PC-3 (cell line): ENCODE measurements around the gene GALNT14. TPM values are rescaled to one million over a fixed set of nuclear protein-coding genes. Genes with fewer than 3 reads are reported as not detected.

ENCODE experiments used
- ATAC-seq: fragments of 200-7000 bp; cut with Tn5 transposase; 2 replicates; pipeline ENCODE4 v1.9.1; 2020; ENCODE audit warnings: mild to moderate bottlenecking, moderate library complexity
- BruUV-seq: library from RNA; stranded (reverse); fragments of 400-500 nt; replicated peaks from 2 replicates; lab custom pipeline; 2021; lab: Mats Ljungman, UMichigan
- CTCF ChIA-PET: fragments of 300-600 bp; sonication (Branson Sonifier 250); formaldehyde crosslinking; loops from one replicate; lab custom pipeline; 2022; ENCODE audit warnings: antibody characterized with exemption; lab: Charles Lee
- POLR2A ChIA-PET: fragments of 300-600 bp; sonication (Branson Sonifier 250); formaldehyde crosslinking; loops from one replicate; lab custom pipeline; 2022; ENCODE audit warnings: antibody characterized with exemption; ENCODE audit not compliant: unreplicated experiment; lab: Charles Lee
- DNase-seq: peaks from one replicate; pipeline ENCODE4 v3.0.0-alpha.2; 2015
- H2AFZ ChIP-seq: fragments of 300-600 bp; sonication (generic); 2 replicates; pipeline ENCODE4 v1.6.0; 2016; ENCODE audit warnings: antibody characterized with exemption, low read length
- H3F3A ChIP-seq: fragments of 300-600 bp; sonication (generic); one replicate; pipeline ENCODE4 v1.6.0; 2017; ENCODE audit warnings: antibody characterized with exemption, low read length, control low read depth, mild to moderate bottlenecking; ENCODE audit not compliant: unreplicated experiment
- H3K27ac ChIP-seq: fragments of 300-600 bp; sonication (generic); 2 replicates; pipeline ENCODE4 v1.5.1; 2016; ENCODE audit warnings: mild to moderate bottlenecking, low read length
- H3K27me3 ChIP-seq: fragments of 300-600 bp; sonication (generic); 2 replicates; pipeline ENCODE4 v1.6.1; 2016; ENCODE audit warnings: low read length, mixed read lengths
- H3K36me3 ChIP-seq: fragments of 300-600 bp; sonication (generic); 2 replicates; pipeline ENCODE4 v1.6.1; 2016; ENCODE audit warnings: low read depth, mixed run types, low read length, mixed read lengths
- H3K4me1 ChIP-seq: fragments of 300-600 bp; sonication (generic); 2 replicates; pipeline ENCODE4 v1.5.1; 2016; ENCODE audit warnings: low read length; ENCODE audit not compliant: insufficient read depth
- H3K4me2 ChIP-seq: fragments of 300-600 bp; sonication (generic); 2 replicates; pipeline ENCODE4 v1.6.0; 2016; ENCODE audit warnings: low read length
- H3K4me3 ChIP-seq: fragments of 300-600 bp; sonication (generic); 2 replicates; pipeline ENCODE4 v1.5.1; 2016; ENCODE audit warnings: mild to moderate bottlenecking, low read length, mixed read lengths
- H3K79me2 ChIP-seq: fragments of 300-600 bp; sonication (generic); 2 replicates; pipeline ENCODE4 v1.6.1; 2017; ENCODE audit warnings: low read length, mixed read lengths
- H3K9ac ChIP-seq: fragments of 300-600 bp; sonication (generic); 2 replicates; pipeline ENCODE4 v1.6.0; 2016; ENCODE audit warnings: mild to moderate bottlenecking, low read length
- H3K9me2 ChIP-seq: fragments of 300-600 bp; sonication (generic); replicated peaks from 2 replicates; pipeline ENCODE4 v1.6.1; 2016; ENCODE audit warnings: mixed run types, low read length, mixed read lengths
- H3K9me3 ChIP-seq: fragments of 300-600 bp; sonication (generic); 2 replicates; pipeline ENCODE4 v1.6.1; 2016; ENCODE audit warnings: low read length, mixed read lengths
- H4K20me1 ChIP-seq: fragments of 300-600 bp; sonication (generic); 2 replicates; pipeline ENCODE4 v1.6.1; 2016; ENCODE audit warnings: low read length, mixed read lengths
- CTCF ChIP-seq: fragments of 300-600 bp; sonication (generic); conservative IDR thresholded peaks from 2 replicates; pipeline ENCODE4 v1.5.1; 2017; ENCODE audit warnings: antibody characterized with exemption, low read depth, mild to moderate bottlenecking, low read length
- EZH2 ChIP-seq: fragments of 300-600 bp; sonication (generic); IDR thresholded peaks from one replicate; pipeline ENCODE4 v1.6.1; 2017; ENCODE audit warnings: antibody characterized with exemption, mild to moderate bottlenecking, low read length; ENCODE audit not compliant: unreplicated experiment
- EZH2phosphoT487 ChIP-seq: fragments of 300-600 bp; sonication (generic); IDR thresholded peaks from 2 replicates; pipeline ENCODE4 v1.6.1; 2018; ENCODE audit warnings: mild to moderate bottlenecking, antibody characterized with exemption, low read length, borderline replicate concordance
- intact Hi-C: fragments of 100-400 bp; cut with micrococcal nuclease; formaldehyde crosslinking; loops from 2 replicates; pipeline ENCODE4 v1.9.0; 2023
- total RNA-seq: library from RNA; depleted of rRNA; stranded (reverse); fragments of >200 nt; gene quantifications from 2 replicates; pipeline ENCODE4 v1.2.3, GENCODE V29; 2014

The GALNT14 gene
- total RNA-seq, 1 experiment from 2014 or later = 10.2 TPM

- H3K4me1 ChIP-seq = peaks cover 6% of the 10 kb centered on the region; the same call in 1 of the 2 replicates
- no peaks in the 10 kb centered on the region for H3K36me3 ChIP-seq
- H4K20me1 ChIP-seq = no peaks in the 10 kb centered on the region
- H3K4me2 ChIP-seq = no peak overlapping the region
- H3K4me3 ChIP-seq = no peak overlapping the region
- H3K79me2 ChIP-seq = no peaks in the 10 kb centered on the region
- POLR2A ChIA-PET = interaction anchor here (0.7 kb wide), 1 partner anchor 351 kb away, joined by 27 read pairs; no protein-coding TSS in a partner anchor
- no peaks in the 10 kb centered on the region for H3K9me2 ChIP-seq
- no peak overlapping the region for H3K27ac ChIP-seq
- no peak overlapping the region for H3K9ac ChIP-seq
- H3K9me3 ChIP-seq = no peaks in the 10 kb centered on the region
- intact Hi-C loops = no loop called here
- no TSS peak for BruUV-seq
- CTCF ChIA-PET = interaction anchor here (0.5 kb wide), 1 partner anchor 18 kb away, joined by 3 read pairs; no protein-coding TSS in a partner anchor
- no peaks in the 10 kb centered on the region; the same call in 1 of the 2 replicates for H3K27me3 ChIP-seq
- no peak for ATAC-seq
- H3F3A ChIP-seq = no peaks in the 10 kb centered on the region
- H2AFZ ChIP-seq = no peak overlapping the region
- TF ChIP-seq CTCF = no peak
- TF ChIP-seq EZH2 = no peak
- TF ChIP-seq EZH2phosphoT487 = no peak
- no peak for DNase-seq
Observed at GRCh38 chr2:31090188-31090587, 48.1 kb downstream of the GALNT14 start.

GRCh38 chr2:31089645-31090044 lies 48.6 kb downstream of the GALNT14 start:
- no TSS peak for BruUV-seq
- H4K20me1 ChIP-seq = no peaks in the 10 kb centered on the region
- CTCF ChIA-PET = interaction anchor here (0.5 to 1.2 kb wide), 2 partner anchors 18 to 81 kb away, joined by 3 read pairs; no protein-coding TSS in a partner anchor
- no peaks in the 10 kb centered on the region; the same call in 1 of the 2 replicates for H3K27me3 ChIP-seq
- TF ChIP-seq EZH2 (no peak), CTCF (peak; percentile 19; the same call in 1 of the 2 replicates)
- H3K79me2 ChIP-seq = no peaks in the 10 kb centered on the region
- no peak overlapping the region for H3K9ac ChIP-seq
- H3K27ac ChIP-seq = no peak overlapping the region
- H3F3A ChIP-seq = no peaks in the 10 kb centered on the region
- POLR2A ChIA-PET = no interaction called here
- H3K4me1 ChIP-seq = peaks cover 6% of the 10 kb centered on the region; the same call in 1 of the 2 replicates
- no peak overlapping the region for H3K4me2 ChIP-seq
- DNase-seq (no peak), ATAC-seq (no peak)
- no peaks in the 10 kb centered on the region for H3K36me3 ChIP-seq
- H3K4me3 ChIP-seq = no peak overlapping the region
- no peaks in the 10 kb centered on the region for H3K9me2 ChIP-seq
- H2AFZ ChIP-seq = no peak overlapping the region
- intact Hi-C loops = no loop called here
- no peaks in the 10 kb centered on the region for H3K9me3 ChIP-seq

GRCh38 chr2:31088504-31089195 lies 49.6 kb downstream of the GALNT14 start:
- no peak overlapping the region for H3K4me3 ChIP-seq
- no peaks in the 10 kb centered on the region for H3K9me3 ChIP-seq
- intact Hi-C loops = no loop called here
- H3K36me3 ChIP-seq = no peaks in the 10 kb centered on the region
- no peak for TF ChIP-seq EZH2
- no peak for TF ChIP-seq EZH2phosphoT487
- no peak overlapping the region for H3K27ac ChIP-seq
- H3K9me2 ChIP-seq = no peaks in the 10 kb centered on the region
- peaks cover 6% of the 10 kb centered on the region; the same call in 1 of the 2 replicates for H3K4me1 ChIP-seq
- ChIA-PET POLR2A (no interaction called here), CTCF (interaction anchor here (1.2 kb wide), 1 partner anchor 82 kb away, joined by 3 read pairs; no protein-coding TSS in a partner anchor)
- no peak overlapping the region for H3K4me2 ChIP-seq
- DNase-seq = peak; percentile 23
- no peaks in the 10 kb centered on the region for H3F3A ChIP-seq
- no peak overlapping the region for H2AFZ ChIP-seq
- ATAC-seq = no peak
- H3K27me3 ChIP-seq = no peaks in the 10 kb centered on the region; the same call in 1 of the 2 replicates
- BruUV-seq = no TSS peak
- no peaks in the 10 kb centered on the region for H4K20me1 ChIP-seq
- H3K9ac ChIP-seq = no peak overlapping the region
- no peaks in the 10 kb centered on the region for H3K79me2 ChIP-seq
